Hepatocyte (in vitro differentiated cells): ENCODE results near the gene GNG10.

Source experiments
- EZH2 ChIP-seq: fragments of 200-600 bp; sonication (generic); IDR thresholded peaks from 2 replicates; pipeline ENCODE4 v1.6.1; 2016; ENCODE audit warnings: antibody characterized with exemption, mild to moderate bottlenecking, borderline replicate concordance
- EZH2phosphoT487 ChIP-seq: fragments of 200-600 bp; sonication (generic); IDR thresholded peaks from one replicate; pipeline ENCODE4 v1.6.1; 2018; ENCODE audit warnings: antibody characterized with exemption, mild to moderate bottlenecking, low read depth, moderate library complexity; ENCODE audit not compliant: unreplicated experiment, severe bottlenecking

GRCh38 chr9:111674319-111674718 is 12.9 kb downstream of the GNG10 start:
- no peak for TF ChIP-seq EZH2
- no peak for TF ChIP-seq EZH2phosphoT487
